ENCODE results near the gene BICDL2. TPM values are rescaled to one million over a fixed set of nuclear protein-coding genes. Genes with fewer than 3 reads are reported as not detected.
"Not testable (repeated sequence)": the region's sequence is repeated elsewhere in the genome, so short reads cannot be mapped to it uniquely, and the experiment has no call there.

The BICDL2 gene
- total RNA-seq, 1 donor from 2014 or later: 5.1 TPM

- H3K4me3 Mint-ChIP-seq: no peak overlapping the region
- H3K27ac Mint-ChIP-seq: no peak overlapping the region
- H3K9me3 Mint-ChIP-seq: no peaks in the 10 kb centered on the region
- DNase-seq (ENCODE audit: low spot score in 2 of 2, unreplicated experiment in 2 of 2): no peak
- H3K36me3 Mint-ChIP-seq: peaks cover 6% of the 10 kb centered on the region
- no peak for TF ChIP-seq CTCF (IDR thresholded peaks at IDR 0.05; ENCODE audit: unreplicated experiment)
- peaks cover 16% of the 10 kb centered on the region for H3K27me3 Mint-ChIP-seq (ENCODE audit: low read depth)
- peaks cover 8% of the 10 kb centered on the region for H3K4me1 Mint-ChIP-seq
Measured at GRCh38 chr16:3054965-3055733, 18.4 kb upstream of the BICDL2 start.

- H3K4me3 Mint-ChIP-seq; H3K27ac Mint-ChIP-seq; H3K4me1 Mint-ChIP-seq; DNase-seq (ENCODE audit: low spot score in 2 of 2, unreplicated experiment in 2 of 2); H3K9me3 Mint-ChIP-seq; H3K36me3 Mint-ChIP-seq: not testable (repeated sequence)
- H3K27me3 Mint-ChIP-seq (ENCODE audit: low read depth): peaks cover 34% of the 10 kb centered on the region
Measured at GRCh38 chr16:3053330-3053710, 16.6 kb upstream of the BICDL2 start.

GRCh38 chr16:3052571-3053329 is 16.0 kb upstream of the BICDL2 start:
- not testable (repeated sequence) for H3K9me3 Mint-ChIP-seq; H3K36me3 Mint-ChIP-seq; H3K27ac Mint-ChIP-seq; H3K4me3 Mint-ChIP-seq; DNase-seq (ENCODE audit: low spot score in 2 of 2, unreplicated experiment in 2 of 2); H3K4me1 Mint-ChIP-seq
- peaks cover 40% of the 10 kb centered on the region for H3K27me3 Mint-ChIP-seq (ENCODE audit: low read depth)

GRCh38 chr16:3051494-3051893 is 14.8 kb upstream of the BICDL2 start:
- no peak for DNase-seq (ENCODE audit: low spot score in 2 of 2, unreplicated experiment in 2 of 2)
- Mint-ChIP-seq H3K27ac (no peak overlapping the region), H3K4me3 (no peak overlapping the region), H3K36me3 (peaks cover 6% of the 10 kb centered on the region), H3K4me1 (peaks cover 3% of the 10 kb centered on the region), H3K9me3 (no peaks in the 10 kb centered on the region), H3K27me3 (ENCODE audit: low read depth) (peaks cover 52% of the 10 kb centered on the region)
- no peak for TF ChIP-seq CTCF (IDR thresholded peaks at IDR 0.05; ENCODE audit: unreplicated experiment)

GRCh38 chr16:3051009-3051408 is 14.3 kb upstream of the BICDL2 start:
- no peak overlapping the region for H3K27ac Mint-ChIP-seq
- no peaks in the 10 kb centered on the region for H3K9me3 Mint-ChIP-seq
- H3K4me1 Mint-ChIP-seq: peaks cover 3% of the 10 kb centered on the region
- DNase-seq (ENCODE audit: low spot score in 2 of 2, unreplicated experiment in 2 of 2): no peak
- H3K36me3 Mint-ChIP-seq: peaks cover 6% of the 10 kb centered on the region
- peaks cover 54% of the 10 kb centered on the region for H3K27me3 Mint-ChIP-seq (ENCODE audit: low read depth)
- no peak for TF ChIP-seq CTCF (IDR thresholded peaks at IDR 0.05; ENCODE audit: unreplicated experiment)
- H3K4me3 Mint-ChIP-seq: no peak overlapping the region

- Mint-ChIP-seq H3K27ac (no peak overlapping the region), H3K27me3 (ENCODE audit: low read depth) (peaks cover 60% of the 10 kb centered on the region), H3K9me3 (no peaks in the 10 kb centered on the region), H3K36me3 (peaks cover 6% of the 10 kb centered on the region), H3K4me3 (no peak overlapping the region), H3K4me1 (peaks cover 3% of the 10 kb centered on the region)
- DNase-seq (ENCODE audit: low spot score in 2 of 2, unreplicated experiment in 2 of 2): no peak
- no peak for TF ChIP-seq CTCF (IDR thresholded peaks at IDR 0.05; ENCODE audit: unreplicated experiment)
Measured at GRCh38 chr16:3050487-3050886, 13.7 kb upstream of the BICDL2 start.

Measured in mesothelial cell of epicardium (in vitro differentiated cells).